HT-29 (cell line): ENCODE data around the gene ID4. TPM values are rescaled to one million over a fixed set of nuclear protein-coding genes. Genes with fewer than 3 reads are reported as not detected.
"Not testable (repeated sequence)": the region's sequence is repeated elsewhere in the genome, so short reads cannot be mapped to it uniquely, and the experiment has no call there.

ENCODE experiments used
- DNase-seq: peaks from one replicate; pipeline ENCODE4 v3.0.0-alpha.2; 2015; ENCODE audit warnings: low spot score
- total RNA-seq: library from RNA; depleted of rRNA; stranded (reverse); fragments of >200 nt; shearing (Covaris generic); gene quantifications from 2 replicates; pipeline ENCODE4 v1.2.3, GENCODE V29; 2014

ID4 gene
- total RNA-seq, 1 experiment from 2014 or later: not detected

DNA sequence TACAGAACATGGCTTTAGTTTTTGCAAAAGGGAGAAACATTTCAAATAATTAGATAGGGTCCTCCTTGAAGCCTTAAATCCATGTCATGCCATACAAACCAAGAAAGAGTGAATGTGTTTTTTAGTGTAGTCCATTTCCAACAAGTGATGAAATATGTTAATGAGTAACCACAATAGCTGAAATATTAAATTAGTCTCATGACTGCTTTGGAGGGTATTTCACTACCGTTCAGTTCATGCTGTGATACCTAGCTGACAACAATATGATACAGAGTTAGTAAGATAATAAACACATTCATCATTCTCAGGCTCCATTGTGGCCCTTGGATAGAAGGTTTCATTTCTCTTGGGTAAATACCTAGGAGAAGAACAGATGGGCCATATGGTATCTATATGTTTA, 5.8 kb upstream of the ID4 start:
- no peak for DNase-seq

DNA sequence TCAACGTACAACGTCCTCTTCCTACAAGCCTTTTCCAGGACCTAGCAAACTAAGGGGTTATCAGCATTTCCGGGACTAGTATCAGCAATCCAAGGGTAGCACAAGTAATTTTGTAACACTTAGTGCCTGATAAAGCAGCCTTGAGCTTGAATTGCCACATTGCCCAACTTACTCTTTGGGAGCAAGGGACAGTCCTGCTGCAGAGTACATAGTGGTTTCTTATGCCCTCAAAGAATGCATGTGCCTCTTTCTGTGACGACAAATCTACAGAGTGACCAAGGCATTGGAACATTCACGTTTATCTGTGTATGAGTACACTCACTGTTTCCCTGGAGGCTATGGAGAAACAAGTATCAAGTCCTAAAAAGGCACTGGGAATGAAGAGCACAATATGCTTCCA, 3.2 kb upstream of the ID4 start:
- no peak for DNase-seq

DNA sequence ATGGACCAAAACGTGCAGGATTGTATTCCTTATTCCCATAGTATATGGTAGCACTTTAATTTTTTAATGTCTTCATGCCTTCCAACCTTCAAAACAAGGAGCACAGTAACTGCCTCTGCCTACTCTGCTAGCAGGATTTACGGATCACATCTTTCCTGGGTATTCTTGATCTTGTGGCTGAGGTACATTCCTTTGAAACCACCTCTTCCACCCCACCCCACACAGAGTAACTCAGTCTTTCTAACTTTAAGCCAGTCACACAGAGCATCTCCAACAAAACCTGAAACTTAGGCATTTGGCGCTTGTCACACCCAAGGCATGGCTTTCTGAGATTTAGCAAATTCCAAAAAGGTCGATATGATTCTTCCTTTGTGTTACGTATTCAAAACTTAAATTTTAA, 2.3 kb upstream of the ID4 start:
- no peak for DNase-seq

DNA sequence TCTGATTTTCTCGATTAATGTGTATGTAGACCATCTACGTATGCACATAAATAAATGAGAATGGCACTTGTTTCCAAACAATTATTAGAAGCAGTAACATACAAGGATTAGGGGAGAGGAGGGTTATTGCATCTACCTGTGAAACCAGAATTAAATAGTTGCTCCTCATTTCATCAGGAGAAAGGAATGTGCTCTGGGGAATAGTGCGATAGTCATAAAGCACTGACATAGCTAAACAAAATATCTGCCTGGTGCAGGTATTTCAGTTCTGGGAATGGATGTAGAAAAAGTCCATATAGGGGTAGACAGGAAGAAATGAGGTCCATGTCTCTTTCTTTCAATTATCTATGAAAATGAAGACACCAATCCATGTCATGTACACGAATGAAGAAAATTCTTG, 1.6 kb upstream of the ID4 start:
- DNase-seq: no peak

DNA sequence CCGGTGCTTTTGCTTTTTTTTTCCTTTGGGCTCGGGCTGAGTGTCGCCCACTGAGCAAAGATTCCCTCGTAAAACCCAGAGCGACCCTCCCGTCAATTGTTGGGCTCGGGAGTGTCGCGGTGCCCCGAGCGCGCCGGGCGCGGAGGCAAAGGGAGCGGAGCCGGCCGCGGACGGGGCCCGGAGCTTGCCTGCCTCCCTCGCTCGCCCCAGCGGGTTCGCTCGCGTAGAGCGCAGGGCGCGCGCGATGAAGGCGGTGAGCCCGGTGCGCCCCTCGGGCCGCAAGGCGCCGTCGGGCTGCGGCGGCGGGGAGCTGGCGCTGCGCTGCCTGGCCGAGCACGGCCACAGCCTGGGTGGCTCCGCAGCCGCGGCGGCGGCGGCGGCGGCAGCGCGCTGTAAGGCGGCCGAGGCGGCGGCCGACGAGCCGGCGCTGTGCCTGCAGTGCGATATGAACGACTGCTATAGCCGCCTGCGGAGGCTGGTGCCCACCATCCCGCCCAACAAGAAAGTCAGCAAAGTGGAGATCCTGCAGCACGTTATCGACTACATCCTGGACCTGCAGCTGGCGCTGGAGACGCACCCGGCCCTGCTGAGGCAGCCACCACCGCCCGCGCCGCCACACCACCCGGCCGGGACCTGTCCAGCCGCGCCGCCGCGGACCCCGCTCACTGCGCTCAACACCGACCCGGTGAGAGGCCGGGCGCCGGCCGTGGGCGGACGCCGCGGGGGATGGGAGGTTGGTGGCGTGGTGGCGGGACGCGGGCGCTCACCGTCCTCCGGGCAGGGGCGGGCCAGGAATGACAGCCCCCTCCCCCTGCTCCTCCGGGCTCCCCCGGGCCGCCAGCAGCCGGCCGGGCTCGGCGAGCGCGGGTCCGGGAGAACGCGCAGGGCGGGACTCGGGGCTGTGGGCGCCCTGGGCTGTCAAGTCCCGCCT, 606 bp downstream of the ID4 start:
- no peak for DNase-seq

DNA sequence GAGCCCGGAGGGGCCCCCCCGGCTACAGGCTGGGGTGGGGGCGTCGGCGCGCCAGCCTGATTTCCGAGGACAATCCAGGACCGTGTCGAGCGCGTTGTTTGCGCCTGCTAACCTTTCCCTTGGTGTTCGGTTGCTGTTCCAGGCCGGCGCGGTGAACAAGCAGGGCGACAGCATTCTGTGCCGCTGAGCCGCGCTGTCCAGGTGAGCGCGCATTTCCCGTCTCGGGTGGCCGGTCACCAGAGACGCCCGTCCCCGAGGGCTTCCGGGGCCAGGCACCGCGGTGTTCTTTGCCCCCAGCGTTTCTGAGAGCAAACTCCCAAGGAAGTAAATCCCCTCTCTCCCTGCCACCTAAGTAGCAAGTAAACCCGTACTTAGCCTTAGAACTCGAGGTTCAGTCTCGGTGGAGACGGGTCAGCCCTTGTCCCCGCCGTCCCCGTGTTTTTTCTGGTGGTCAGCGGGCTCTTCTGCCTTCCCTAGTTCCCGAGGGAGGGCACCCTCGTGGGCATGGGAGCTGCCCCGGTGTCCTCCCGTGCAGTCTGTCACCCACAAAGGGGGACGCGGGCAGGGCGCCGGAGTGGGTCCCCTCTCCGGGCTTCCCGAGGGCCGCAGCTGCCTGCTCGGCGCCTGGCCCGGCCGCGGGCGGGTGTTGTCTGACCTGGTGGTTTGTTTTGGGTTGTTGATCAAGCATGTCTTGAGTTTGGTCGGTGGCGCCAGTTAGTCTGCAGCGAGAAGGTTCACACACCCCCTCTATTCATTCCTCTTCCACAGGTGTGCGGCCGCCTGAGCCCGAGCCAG, 1.5 kb downstream of the ID4 start:
- DNase-seq: no peak

DNA sequence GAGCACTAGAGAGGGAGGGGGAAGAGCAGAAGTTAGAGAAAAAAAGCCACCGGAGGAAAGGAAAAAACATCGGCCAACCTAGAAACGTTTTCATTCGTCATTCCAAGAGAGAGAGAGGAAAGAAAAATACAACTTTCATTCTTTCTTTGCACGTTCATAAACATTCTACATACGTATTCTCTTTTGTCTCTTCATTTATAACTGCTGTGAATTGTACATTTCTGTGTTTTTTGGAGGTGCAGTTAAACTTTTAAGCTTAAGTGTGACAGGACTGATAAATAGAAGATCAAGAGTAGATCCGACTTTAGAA, 2.0 kb downstream of the ID4 start:
- DNase-seq: no peak

DNA sequence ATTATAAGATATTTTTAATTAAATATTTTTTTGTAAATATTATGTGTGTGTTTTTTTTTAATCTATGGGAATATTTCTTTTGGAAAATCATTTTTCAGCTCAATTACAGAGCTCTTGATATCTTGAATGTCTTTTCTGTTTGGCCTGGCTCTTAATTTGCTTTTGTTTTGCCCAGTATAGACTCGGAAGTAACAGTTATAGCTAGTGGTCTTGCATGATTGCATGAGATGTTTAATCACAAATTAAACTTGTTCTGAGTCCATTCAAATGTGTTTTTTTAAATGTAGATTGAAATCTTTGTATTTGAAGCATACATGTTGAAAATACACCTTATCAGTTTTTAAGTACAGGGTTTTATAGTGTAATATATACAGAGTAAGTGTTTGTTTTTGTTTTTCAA, 2.6 kb downstream of the ID4 start:
- DNase-seq: no peak

DNA sequence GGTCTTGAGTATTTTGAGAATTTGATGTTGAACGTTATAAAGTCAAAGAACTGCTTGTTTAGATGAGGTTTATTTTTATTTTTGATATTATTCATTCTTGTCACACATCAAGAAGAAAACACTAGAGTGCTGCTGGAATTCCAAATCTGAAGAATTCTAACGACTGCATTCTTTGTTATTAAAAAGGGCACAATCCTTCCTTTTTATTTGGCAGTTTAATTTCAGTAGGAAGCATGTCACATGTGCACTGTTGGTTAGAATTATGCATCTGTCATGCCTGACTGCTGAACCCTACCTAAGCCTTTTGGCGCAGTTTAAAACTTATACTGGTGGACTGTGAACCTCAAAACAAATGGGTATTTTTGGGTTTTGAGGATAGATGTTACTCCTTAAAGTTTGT, 4.0 kb downstream of the ID4 start:
- no peak for DNase-seq

DNA sequence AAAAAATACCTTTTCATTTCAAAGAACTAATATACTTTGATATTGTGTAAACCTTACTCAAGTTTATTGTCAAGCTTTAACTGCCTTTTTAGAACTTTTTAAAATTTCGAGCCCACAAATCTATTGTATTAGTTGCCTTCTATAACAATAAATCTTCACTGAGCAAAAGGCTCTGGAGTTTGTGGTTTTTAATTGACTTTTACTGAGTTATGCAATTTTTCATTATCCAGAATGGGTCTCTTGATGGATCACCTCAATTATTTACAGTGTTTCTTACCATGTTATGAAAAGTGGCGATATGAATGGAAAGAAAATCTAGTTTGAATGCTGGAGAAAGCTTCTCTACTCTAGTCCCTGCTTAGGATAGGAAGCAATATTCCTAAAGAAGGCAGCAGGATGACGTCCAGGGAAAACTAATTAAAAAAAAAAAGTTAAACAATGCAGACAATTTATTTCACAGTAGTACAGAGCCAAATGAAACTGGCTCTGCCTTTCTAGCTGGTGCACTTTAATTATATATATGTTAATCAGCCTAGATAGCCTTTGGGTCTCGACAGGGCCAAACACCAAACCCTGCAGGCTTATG, 5.0 kb downstream of the ID4 start:
- no peak for DNase-seq

DNA sequence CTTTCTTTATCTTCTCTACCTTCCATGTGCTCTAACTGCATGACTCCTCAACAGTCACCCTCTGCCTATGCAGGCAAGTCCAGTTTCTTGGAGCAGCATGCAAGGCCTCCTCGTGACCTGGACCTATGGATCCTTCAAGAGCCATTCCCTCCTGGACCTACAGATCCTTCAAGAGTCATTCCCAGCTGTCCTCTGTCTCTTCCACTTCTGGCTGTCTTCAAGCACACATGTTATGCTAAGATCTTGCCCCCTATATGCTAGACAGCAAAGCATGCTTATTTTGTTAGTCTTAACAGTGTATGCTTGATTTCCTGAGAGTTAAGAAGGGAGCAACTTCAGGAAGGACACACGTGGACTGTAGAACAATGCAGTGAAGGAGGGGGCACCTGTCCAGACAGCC, 7.5 kb downstream of the ID4 start:
- no peak for DNase-seq

DNA sequence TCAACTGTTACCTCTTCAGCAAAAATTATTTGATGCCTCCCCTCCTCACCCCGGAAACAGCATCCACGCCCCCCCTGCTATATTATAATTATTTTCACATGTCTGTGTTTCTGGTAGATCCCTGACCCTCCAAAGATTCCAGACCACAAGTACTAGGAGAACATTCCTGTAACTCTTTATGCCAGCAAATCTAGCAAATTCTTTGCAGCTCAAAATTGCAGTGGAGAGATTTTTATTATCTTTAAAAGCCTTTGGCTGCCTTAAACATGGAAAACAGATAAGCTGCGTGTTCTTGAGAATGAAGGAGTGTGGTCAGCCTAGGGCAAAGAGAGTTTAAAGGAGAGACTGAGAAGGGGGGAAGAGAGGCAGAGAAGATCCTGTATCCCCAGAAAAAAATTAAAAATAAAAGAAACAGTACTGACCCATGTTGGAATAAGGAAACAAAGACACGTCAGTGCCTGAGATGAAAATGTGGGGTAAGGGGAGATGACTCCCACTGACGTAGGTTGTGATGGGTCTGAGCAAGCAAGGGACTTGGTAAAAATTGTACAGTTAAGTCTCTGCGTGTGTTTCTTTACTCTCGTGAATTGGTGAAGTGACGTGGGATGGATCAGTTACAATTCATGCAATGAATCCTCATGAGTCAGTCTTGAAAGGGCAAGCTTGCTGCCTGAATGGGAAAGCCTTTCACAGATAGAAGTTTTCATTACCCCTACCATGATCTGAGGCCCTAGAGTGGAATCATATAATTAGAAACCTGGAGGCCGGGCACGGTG, 8.3 kb downstream of the ID4 start:
- no peak for DNase-seq

DNA sequence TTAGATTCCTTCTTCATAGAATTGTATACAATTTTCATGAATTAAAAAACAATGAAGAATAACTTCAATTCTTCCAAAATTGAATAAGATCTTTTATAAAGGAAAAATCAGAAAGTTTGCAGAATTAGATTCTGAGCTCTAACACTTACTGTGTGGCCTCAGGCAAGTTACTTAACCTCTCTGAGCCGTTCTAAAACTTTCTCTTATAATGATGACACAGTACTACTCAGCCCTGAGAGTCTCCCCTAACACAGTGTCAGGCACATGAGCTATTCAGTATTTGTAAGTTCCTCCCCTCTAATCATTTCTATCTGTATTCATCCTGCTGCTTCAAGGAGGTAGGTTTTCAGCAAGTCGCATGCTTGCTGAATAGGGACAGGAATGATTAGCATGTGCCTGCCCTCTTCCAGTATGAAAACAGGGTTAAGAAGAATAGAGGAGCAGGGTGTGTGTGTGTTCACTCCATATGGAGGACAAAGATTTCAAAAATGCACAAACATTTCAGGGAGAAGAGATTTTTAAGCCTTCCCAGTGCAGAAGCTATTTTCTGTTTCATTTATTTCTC, 11.4 kb downstream of the ID4 start:
- DNase-seq: no peak

DNA sequence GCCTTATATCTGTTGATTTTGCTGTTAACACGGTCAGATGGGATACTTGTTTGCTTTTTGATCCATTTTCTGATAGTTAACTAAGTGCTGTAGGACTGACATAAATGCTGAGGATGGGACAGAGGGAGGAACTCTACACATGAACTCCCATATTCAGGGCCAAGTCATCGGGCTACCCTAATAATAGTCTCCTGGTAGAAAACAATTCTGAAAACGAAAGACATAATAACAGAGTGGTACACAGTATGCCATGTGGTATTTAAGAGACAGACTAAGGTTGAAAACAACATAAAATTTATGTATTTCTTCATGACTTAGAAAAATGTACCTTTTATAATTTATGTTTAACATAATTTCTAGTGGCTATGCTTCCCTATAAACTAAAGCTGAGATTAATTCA, 12.0 kb downstream of the ID4 start:
- DNase-seq: no peak

DNA sequence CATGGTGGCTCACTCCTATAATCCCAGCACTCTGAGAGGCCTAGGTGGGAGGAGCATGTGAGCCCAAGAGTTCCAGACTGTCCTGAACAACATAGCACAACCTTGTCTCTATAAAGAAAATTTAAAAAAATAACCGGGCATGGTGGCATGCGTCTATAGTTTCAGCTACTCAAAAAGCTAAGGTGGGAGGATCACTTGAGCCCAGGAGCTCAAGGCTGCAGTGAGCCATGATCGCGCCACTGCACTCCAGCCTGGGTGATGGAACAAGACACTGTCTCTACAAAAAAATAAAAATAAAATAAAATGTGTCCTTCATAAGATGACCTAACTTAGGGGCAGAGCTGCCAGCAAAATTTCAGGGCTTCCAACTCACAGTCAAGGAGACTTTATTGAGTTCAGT, 12.6 kb downstream of the ID4 start:
- DNase-seq: no peak

DNA sequence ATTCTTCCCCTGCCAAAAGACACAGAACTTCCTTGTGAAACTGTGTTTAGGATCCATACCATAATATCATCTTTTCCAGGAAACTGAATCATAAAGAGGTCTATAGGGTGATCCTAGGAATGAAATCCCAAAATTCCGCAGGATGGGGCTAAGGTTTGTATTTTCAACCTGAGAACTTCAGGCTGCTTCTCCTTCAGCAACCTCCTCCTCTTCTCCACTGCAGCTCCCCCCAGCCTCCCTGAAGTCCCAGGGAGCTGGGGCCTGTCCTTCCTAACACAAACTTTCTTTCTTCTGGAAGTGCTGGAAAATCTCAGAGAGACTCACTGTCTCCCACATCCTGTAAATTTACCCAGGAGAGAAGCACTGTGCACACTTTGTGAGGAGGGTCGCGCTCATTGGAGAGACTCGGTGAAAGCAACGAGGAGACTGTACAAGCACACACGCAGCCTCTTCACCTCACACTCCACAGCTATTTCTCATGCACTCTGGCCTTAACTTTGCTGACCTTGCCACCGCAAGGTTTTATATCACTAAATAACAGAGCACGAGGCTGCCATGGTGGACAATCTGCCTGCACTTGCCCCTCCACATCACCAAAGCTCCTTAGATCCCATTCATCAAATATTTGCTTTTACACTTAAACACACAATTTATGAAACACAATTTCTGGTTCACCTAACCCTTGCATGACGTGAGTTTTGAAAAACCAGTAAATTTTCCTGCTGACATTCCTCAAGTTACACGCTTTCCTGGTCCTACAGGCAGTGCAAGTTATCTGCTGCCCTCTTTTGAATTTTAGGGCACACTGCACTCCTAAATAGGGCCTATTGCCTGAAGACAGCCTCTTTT, 14.3 kb downstream of the ID4 start:
- peak; percentile 51 for DNase-seq

DNA sequence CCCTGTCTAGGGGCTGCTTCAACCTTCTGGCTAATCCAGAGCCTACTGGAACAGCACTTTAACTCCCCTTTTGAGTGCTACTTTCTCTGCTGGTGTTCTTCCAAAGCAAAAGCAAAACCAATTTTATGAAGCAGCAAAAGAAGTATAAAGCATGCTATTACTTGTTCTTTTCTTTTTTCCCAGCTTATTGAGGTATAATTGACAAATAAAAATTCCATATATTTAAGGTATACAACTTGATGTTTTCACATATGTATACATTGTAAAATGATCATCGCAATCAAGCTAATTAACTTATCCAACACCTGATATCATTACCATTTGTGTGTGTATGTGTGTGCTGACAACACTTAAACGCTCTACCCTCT, 14.9 kb downstream of the ID4 start:
- DNase-seq: no peak

DNA sequence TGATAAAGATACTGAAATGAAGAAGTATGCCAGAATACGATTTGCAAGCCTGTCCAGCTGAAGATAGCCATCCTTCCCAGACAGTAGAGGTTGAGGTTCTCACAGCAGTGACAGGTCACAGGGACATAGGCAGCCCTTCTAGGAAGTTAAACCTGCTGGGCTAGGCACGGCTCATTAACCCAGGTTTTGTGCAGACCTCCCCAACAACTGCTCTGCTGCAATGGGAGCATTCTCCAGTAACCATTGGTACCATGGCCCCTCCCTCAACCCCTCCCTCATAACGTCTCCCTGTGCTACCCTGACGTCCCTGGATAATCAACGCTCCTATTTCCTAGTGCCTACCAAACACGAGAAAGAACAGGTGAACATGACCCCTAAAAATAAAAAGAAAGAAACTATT, 15.8 kb downstream of the ID4 start:
- DNase-seq: no peak

DNA sequence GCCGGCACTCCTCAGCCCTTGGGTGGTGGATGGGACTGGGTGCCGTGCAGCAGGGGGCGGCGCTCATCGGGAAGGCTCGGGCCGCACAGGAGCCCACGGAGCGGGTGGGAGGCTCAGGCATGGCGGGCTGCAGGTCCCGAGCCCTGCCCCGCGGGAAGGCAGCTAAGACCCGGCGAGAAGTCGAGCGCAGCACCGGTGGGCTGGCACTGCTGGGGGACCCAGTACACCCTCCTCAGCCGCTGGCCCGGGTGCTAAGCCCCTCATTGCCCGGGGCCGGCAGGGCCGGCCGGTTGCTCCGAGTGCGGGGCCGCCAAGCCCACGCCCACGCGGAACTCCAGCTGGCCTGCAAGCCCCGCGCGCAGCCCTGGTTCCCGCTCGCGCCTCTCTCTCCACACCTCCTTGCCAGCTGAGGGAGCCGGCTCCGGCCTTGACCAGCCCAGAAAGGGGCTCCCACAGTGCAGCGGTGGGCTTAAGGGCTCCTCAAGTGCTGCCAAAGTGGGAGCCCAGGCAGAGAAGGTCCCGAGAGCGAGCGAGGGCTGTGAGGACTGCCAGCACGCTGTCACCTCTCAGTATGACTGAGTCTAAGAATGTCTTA, 17.3 kb downstream of the ID4 start:
- not testable (repeated sequence) for DNase-seq

DNA sequence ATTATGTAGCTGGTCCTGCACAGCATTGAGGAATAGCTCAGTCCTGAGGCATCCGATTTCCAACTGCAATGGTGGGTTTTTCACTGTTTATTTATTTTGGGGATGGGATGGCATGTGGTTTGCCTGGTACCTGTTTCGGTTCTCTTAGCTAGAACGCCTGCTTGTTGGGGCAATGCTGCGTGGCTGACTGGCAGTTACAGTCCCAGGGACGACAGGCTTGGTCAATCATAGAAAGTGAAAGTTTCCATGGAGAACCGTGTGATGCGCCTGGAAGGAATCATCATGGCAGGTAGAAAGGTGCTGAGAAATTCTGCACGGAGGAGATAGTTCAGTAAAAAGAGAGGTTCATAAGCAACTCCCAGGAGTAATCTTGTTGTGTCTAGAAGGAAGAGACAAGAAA, 18.4 kb downstream of the ID4 start:
- DNase-seq: no peak
